Activated naive CD4-positive, alpha-beta T cell treated with anti-CD3 and anti-CD28 coated beads, Interleukin-2, amount 50 U/mL, for 16 hours (primary cell): ENCODE data around the gene MPG.
A peak's percentile ranks its signal among the peaks of the same experiment; 100 is the strongest.

Source experiments
- DNase-seq: peaks from one replicate; pipeline ENCODE4 v3.0.0-alpha.2; 2020

Gene MPG

GRCh38 chr16:66309-67182 is 11.5 kb upstream of the MPG start:
- no peak for DNase-seq

- DNase-seq, result no peak
These were observed 10.7 kb upstream of the MPG start for GRCh38 chr16:67183-67791.

- DNase-seq, result no peak
These were observed 9.9 kb upstream of the MPG start for GRCh38 chr16:67884-68789.

- no peak for DNase-seq
These were observed 8.8 kb upstream of the MPG start for GRCh38 chr16:69181-69580.

GRCh38 chr16:71210-71539 is 6.8 kb upstream of the MPG start:
- no peak for DNase-seq

- DNase-seq, result no peak
These were observed 6.3 kb upstream of the MPG start for GRCh38 chr16:71540-72401.

GRCh38 chr16:72561-73548 is 5.2 kb upstream of the MPG start, which contains the start of gene RHBDF1:
TSS of gene RHBDF1 (minus strand) at chr16:72631. CDS start at chr16:65015, 7,616 bp downstream.
- DNase-seq, result no peak

- DNase-seq, result no peak
These were observed 3.8 kb upstream of the MPG start for GRCh38 chr16:74051-74746.

- no peak for DNase-seq
These were observed 3.2 kb upstream of the MPG start for GRCh38 chr16:74747-75334.

GRCh38 chr16:75580-76501 is 2.2 kb upstream of the MPG start:
- no peak for DNase-seq

- DNase-seq, result no peak
These were observed 1.3 kb upstream of the MPG start for GRCh38 chr16:76535-77272.

- DNase-seq, result peak; percentile 42
These were observed 685 bp upstream of the MPG start for GRCh38 chr16:77273-77806.

- no peak for DNase-seq
These were observed 572 bp downstream of the MPG start for GRCh38 chr16:78444-79150.

- DNase-seq, result no peak
These were observed 1.4 kb downstream of the MPG start for GRCh38 chr16:79151-80054.

GRCh38 chr16:83060-83603 is 5.1 kb downstream of the MPG start:
- no peak for DNase-seq
